CD4-positive, alpha-beta T cell (primary cell): ENCODE data around the gene RPS27L. TPM values are rescaled to one million over a fixed set of nuclear protein-coding genes. Genes with fewer than 3 reads are reported as not detected.

Experiments
- ATAC-seq: fragments of 200-7000 bp; cut with Tn5 transposase; one replicate; pipeline ENCODE4 v1.10.0; 2022; ENCODE audit warnings: mild to moderate bottlenecking; ENCODE audit not compliant: poor library complexity
- CTCF ChIA-PET: fragments of 350-600 bp; sonication (Branson Sonifier 250); formaldehyde crosslinking; loops from one replicate; lab custom pipeline; 2021; ENCODE audit warnings: antibody characterized with exemption, inconsistent platforms; lab: Charles Lee
- POLR2A ChIA-PET: fragments of 350-600 bp; sonication (Branson Sonifier 250); formaldehyde crosslinking; loops from one replicate; lab custom pipeline; 2021; ENCODE audit warnings: antibody characterized with exemption, inconsistent platforms; lab: Charles Lee
- DNase-seq, 14 experiments: peaks; one replicate each; pipeline ENCODE4 v3.0.0-alpha.2; 2013 to 2020; ENCODE audit warnings: mixed read lengths in 2 of 14
- H3K27ac ChIP-seq, 2 donors: one replicate each; pipeline versions ENCODE4 v1.5.1 to v1.7.0; 2013; ENCODE audit warnings: low read length in 2 of 2, low read depth in 1 of 2, mild to moderate bottlenecking in 1 of 2
- H3K27me3 ChIP-seq, 2 experiments: 1 replicate in 1 of 2; 2 replicates in 1 of 2; pipeline versions ENCODE4 v1.6.1 to v1.7.0; 2013; ENCODE audit warnings: low read length in 2 of 2, control low read depth in 1 of 2, mild to moderate bottlenecking in 1 of 2, moderate library complexity in 1 of 2; ENCODE audit not compliant: insufficient read depth in 2 of 2, control insufficient read depth in 1 of 2
- H3K36me3 ChIP-seq: one replicate; pipeline ENCODE4 v1.6.1; 2013; ENCODE audit warnings: low read length, control low read depth; ENCODE audit not compliant: insufficient read depth
- H3K4me1 ChIP-seq: one replicate; pipeline ENCODE4 v1.6.1; 2013; ENCODE audit warnings: low read length, control low read depth; ENCODE audit not compliant: insufficient read depth
- H3K4me3 ChIP-seq: one replicate; pipeline ENCODE4 v1.5.1; 2013; ENCODE audit warnings: mild to moderate bottlenecking, low read length, moderate library complexity
- H3K9me3 ChIP-seq, 2 experiments: 1 replicate in 1 of 2; 2 replicates in 1 of 2; pipeline versions ENCODE4 v1.6.1 to v1.7.0; 2013; ENCODE audit warnings: low read length in 2 of 2, mild to moderate bottlenecking in 2 of 2, control low read depth in 1 of 2, moderate library complexity in 1 of 2; ENCODE audit not compliant: control insufficient read depth in 1 of 2, insufficient read depth in 1 of 2
- H3K27ac Mint-ChIP-seq: one replicate; pipeline ENCODE4 v1.8.0; 2020; ENCODE audit warnings: mixed read lengths
- H3K27me3 Mint-ChIP-seq: one replicate; pipeline ENCODE4 v1.8.0; 2021; ENCODE audit warnings: mixed read lengths
- H3K36me3 Mint-ChIP-seq: one replicate; pipeline ENCODE4 v1.8.0; 2021; ENCODE audit warnings: low read depth, mixed read lengths
- H3K4me1 Mint-ChIP-seq: one replicate; pipeline ENCODE4 v1.8.0; 2021; ENCODE audit warnings: low read depth, mixed read lengths
- H3K4me3 Mint-ChIP-seq: one replicate; pipeline ENCODE4 v1.8.0; 2020; ENCODE audit warnings: mild to moderate bottlenecking, mixed read lengths
- H3K9me3 Mint-ChIP-seq: one replicate; pipeline ENCODE4 v1.8.0; 2020; ENCODE audit warnings: mixed read lengths
- intact Hi-C, 2 experiments: fragments of 100-400 bp; cut with DNase I in 1 of 2; cut with micrococcal nuclease in 1 of 2; formaldehyde crosslinking; loops; one replicate each; pipeline versions ENCODE4 v1.15.1 to v1.9.0; 2023 to 2025; cut with DNase I, micrococcal nuclease
- total RNA-seq, 174 experiments: library from RNA in 2 of 174; stranded (reverse) in 2 of 174; gene quantifications; one replicate each; pipeline ENCODE4 v1.2.3 and lab custom pipeline; 2021 to 2026
- TF ChIP-seq, protein P1 (sequence below): fragments of 200-600 bp; IDR thresholded peaks from one replicate; pipeline ENCODE4 v1.8.0; 2022; ENCODE audit warnings: antibody characterized with exemption, mild to moderate bottlenecking

Gene RPS27L
- total RNA-seq, 2 experiments from 2014 or later = 40.0 to 43.1 TPM

DNA sequence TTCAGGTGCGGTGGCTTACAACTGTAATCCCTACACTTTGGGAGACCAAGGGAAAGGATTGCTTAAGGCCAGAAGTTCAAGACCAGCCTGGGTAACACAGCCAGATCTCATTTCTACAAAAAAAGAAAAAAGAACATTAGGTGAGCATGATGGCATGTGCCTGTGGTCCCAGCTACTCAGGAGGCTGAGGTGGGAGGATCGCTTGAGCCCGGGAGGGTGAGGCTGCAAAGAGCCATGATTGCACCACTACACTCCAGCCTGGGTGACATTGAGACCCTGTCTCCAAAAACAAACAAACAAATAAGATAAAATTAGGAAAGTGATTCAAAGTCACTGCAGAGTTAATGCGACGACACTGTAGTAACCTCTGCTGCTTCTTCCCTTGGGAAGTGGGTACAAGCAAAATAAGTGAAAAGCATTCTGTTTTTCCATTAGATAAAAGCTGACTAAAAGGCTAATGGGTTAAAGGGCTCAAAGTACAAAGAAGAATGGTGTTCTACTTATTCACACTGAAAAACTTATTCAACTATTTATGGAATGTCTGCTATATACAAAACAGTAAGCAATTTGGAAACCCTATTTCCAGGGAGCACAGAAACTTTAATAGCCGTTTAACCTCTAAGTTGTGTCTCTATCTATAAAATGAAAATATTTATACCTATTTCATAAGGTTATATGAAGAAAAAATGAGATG lies 8.0 kb upstream of the RPS27L start:
- TF ChIP-seq, protein P1, sequence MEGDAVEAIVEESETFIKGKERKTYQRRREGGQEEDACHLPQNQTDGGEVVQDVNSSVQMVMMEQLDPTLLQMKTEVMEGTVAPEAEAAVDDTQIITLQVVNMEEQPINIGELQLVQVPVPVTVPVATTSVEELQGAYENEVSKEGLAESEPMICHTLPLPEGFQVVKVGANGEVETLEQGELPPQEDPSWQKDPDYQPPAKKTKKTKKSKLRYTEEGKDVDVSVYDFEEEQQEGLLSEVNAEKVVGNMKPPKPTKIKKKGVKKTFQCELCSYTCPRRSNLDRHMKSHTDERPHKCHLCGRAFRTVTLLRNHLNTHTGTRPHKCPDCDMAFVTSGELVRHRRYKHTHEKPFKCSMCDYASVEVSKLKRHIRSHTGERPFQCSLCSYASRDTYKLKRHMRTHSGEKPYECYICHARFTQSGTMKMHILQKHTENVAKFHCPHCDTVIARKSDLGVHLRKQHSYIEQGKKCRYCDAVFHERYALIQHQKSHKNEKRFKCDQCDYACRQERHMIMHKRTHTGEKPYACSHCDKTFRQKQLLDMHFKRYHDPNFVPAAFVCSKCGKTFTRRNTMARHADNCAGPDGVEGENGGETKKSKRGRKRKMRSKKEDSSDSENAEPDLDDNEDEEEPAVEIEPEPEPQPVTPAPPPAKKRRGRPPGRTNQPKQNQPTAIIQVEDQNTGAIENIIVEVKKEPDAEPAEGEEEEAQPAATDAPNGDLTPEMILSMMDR = no peak
- intact Hi-C loops = loop anchor here in 1 of 2 experiments (5.0 kb wide), 1 partner anchor 237 kb away; no protein-coding TSS in a partner anchor
- H3K9me3 ChIP-seq = no peaks in the 10 kb centered on the region
- ATAC-seq = no peak
- CTCF ChIA-PET = interaction anchor here (0.6 to 1.6 kb wide), 4 partner anchors 17 to 990 kb away, joined by 3 to 5 read pairs (median 4); no protein-coding TSS in a partner anchor
- no peak overlapping the region for H3K4me3 ChIP-seq
- Mint-ChIP-seq H3K4me3 (no peak overlapping the region), H3K4me1 (peaks cover 5% of the 10 kb centered on the region), H3K36me3 (no peaks in the 10 kb centered on the region), H3K27me3 (no peaks in the 10 kb centered on the region), H3K27ac (no peak overlapping the region), H3K9me3 (no peaks in the 10 kb centered on the region)
- no peaks in the 10 kb centered on the region for H3K27me3 ChIP-seq
- no peaks in the 10 kb centered on the region for H3K4me1 ChIP-seq
- no peak overlapping the region for H3K27ac ChIP-seq
- no peaks in the 10 kb centered on the region for H3K36me3 ChIP-seq
- POLR2A ChIA-PET = interaction anchor here (0.9 to 1.9 kb wide), 2 partner anchors 8 to 32 kb away, joined by 3 to 8 read pairs; partner anchors contain the start of gene RPS27L
- no peak for DNase-seq

DNA sequence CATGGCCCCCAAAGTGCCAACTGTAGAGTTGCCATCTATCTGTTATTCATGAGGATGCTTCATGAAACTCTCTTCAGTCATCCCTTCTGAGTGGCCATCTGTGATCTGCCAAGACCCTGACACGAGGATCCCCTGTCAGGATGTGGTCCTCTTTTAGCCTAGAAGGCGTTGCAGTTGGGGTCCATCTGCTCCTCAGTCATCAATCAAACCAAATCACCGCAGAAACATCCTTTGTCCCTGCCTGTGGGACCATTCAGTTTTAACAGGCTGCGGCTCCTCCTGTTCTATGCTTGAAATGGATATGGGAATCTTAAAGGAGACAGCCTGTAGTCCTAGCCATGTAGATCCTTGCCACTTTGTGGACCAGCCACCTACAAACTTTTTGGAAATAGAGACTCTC lies 5.9 kb upstream of the RPS27L start:
- H3K27ac Mint-ChIP-seq = no peak overlapping the region
- CTCF ChIA-PET = no interaction called here
- Histone ChIP-seq H3K4me1 (peaks cover 4% of the 10 kb centered on the region), H3K27ac (no peak overlapping the region), H3K4me3 (no peak overlapping the region), H3K9me3 (no peaks in the 10 kb centered on the region), H3K36me3 (no peaks in the 10 kb centered on the region), H3K27me3 (no peaks in the 10 kb centered on the region)
- peaks cover 5% of the 10 kb centered on the region for H3K4me1 Mint-ChIP-seq
- H3K9me3 Mint-ChIP-seq = no peaks in the 10 kb centered on the region
- intact Hi-C loops = no loop called here
- TF ChIP-seq, protein P1 = no peak
- DNase-seq (no peak), ATAC-seq (no peak)
- POLR2A ChIA-PET = no interaction called here
- H3K4me3 Mint-ChIP-seq = no peak overlapping the region
- H3K36me3 Mint-ChIP-seq = no peaks in the 10 kb centered on the region
- no peaks in the 10 kb centered on the region for H3K27me3 Mint-ChIP-seq

DNA sequence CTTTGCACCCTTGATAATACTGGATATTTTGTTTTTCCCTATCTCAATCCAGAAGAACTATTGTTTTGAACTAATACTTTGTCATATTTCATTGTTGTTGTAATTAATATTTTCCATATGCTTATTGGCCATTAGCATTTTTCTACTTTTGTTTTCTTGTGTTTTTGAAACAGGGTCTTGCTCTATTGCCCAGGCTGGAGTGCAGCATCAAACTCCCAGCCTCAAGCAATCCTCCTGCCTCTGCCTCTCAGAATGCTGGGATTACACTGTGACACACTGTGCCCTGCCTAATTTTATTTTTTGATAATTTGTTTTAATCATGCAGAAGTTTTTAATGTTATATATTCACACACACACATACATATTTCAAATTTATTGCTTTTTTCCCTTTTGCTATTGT lies 3.4 kb upstream of the RPS27L start:
- ATAC-seq (no peak), DNase-seq (no peak)
- H3K4me3 Mint-ChIP-seq = peak overlapping the region; percentile 23
- TF ChIP-seq, protein P1 = no peak
- H3K9me3 ChIP-seq = no peaks in the 10 kb centered on the region
- H3K27me3 Mint-ChIP-seq = no peaks in the 10 kb centered on the region
- intact Hi-C loops = no loop called here
- H3K9me3 Mint-ChIP-seq = no peaks in the 10 kb centered on the region
- H3K36me3 Mint-ChIP-seq = peaks cover 17% of the 10 kb centered on the region
- ChIA-PET POLR2A (no interaction called here), CTCF (no interaction called here)
- no peak overlapping the region for H3K4me3 ChIP-seq
- H3K4me1 Mint-ChIP-seq = peaks cover 18% of the 10 kb centered on the region
- no peaks in the 10 kb centered on the region for H3K36me3 ChIP-seq
- H3K27ac ChIP-seq = no peak overlapping the region
- H3K27me3 ChIP-seq = no peaks in the 10 kb centered on the region
- no peak overlapping the region for H3K27ac Mint-ChIP-seq
- H3K4me1 ChIP-seq = peaks cover 10% of the 10 kb centered on the region
